Muscle layer of colon (tissue), 2 donors: ENCODE measurements around the gene C1orf198.
A peak's percentile ranks its signal among the peaks of the same experiment; 100 is the strongest.

ENCODE experiments used
- H3K27ac ChIP-seq: one replicate; pipeline ENCODE4 v1.7.0; 2013; ENCODE audit warnings: low read depth, mild to moderate bottlenecking, low read length, moderate library complexity
- H3K27me3 ChIP-seq, 2 donors: one replicate each; pipeline ENCODE4 v1.7.0; 2013; ENCODE audit warnings: low read length in 2 of 2, mild to moderate bottlenecking in 2 of 2; ENCODE audit not compliant: insufficient read depth in 2 of 2, control insufficient read depth in 1 of 2
- H3K36me3 ChIP-seq: one replicate; pipeline ENCODE4 v1.7.0; 2013; ENCODE audit warnings: mild to moderate bottlenecking, low read length; ENCODE audit not compliant: insufficient read depth
- H3K4me1 ChIP-seq: one replicate; pipeline ENCODE4 v1.7.0; 2013; ENCODE audit warnings: mild to moderate bottlenecking, low read length; ENCODE audit not compliant: insufficient read depth
- H3K4me3 ChIP-seq, 2 donors: one replicate each; pipeline ENCODE4 v1.7.0; 2013; ENCODE audit warnings: low read length in 2 of 2, low read depth in 1 of 2, mild to moderate bottlenecking in 1 of 2, moderate library complexity in 1 of 2
- H3K9ac ChIP-seq: one replicate; pipeline ENCODE4 v1.7.0; 2013; ENCODE audit warnings: low read length
- H3K9me3 ChIP-seq: one replicate; pipeline ENCODE4 v1.7.0; 2013; ENCODE audit warnings: mild to moderate bottlenecking, low read length
- donor health status: abdominal sarcoma.
- donor health status: Adenocarcinoma of cecum.

The C1orf198 gene, protein sequence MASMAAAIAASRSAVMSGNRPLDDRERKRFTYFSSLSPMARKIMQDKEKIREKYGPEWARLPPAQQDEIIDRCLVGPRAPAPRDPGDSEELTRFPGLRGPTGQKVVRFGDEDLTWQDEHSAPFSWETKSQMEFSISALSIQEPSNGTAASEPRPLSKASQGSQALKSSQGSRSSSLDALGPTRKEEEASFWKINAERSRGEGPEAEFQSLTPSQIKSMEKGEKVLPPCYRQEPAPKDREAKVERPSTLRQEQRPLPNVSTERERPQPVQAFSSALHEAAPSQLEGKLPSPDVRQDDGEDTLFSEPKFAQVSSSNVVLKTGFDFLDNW

DNA sequence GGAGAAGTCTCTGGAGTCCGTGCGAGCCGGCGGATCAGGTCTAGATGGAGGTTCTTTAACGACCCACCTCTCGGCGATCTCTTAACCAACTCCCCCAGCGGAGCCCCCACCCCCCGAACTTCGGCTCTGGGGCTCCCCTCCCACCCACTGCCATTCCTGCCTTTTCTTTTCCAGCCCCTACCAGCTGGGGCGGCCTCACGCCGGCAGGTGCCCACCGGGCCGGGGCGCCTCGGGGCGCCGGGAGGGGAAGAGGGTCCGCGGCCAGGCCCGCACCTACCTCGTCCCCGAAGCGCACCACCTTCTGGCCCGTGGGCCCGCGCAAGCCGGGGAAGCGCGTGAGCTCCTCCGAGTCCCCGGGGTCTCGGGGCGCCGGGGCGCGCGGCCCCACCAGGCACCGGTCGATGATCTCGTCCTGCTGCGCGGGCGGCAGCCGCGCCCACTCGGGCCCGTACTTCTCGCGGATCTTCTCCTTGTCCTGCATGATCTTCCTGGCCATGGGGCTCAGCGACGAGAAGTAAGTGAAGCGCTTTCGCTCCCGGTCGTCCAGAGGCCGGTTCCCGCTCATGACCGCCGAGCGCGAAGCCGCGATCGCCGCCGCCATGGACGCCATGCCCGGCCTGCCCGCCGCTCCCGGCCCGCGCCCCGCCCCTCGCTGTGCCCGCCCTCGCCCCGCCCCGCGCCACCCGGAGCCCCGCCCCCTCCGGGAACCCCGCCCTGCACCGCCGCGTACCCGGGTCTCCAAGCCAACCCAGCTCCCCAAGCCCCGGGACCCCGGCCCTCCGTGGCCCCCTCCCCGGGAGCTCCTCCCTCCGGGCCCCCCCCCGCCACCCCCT is at the start of gene C1orf198:
TSS of gene C1orf198 (minus strand) at position 619 of the 833 bp plus-strand sequence. CDS start at position 610, 9 bp downstream.
- no peaks in the 10 kb centered on the region for H3K9me3 ChIP-seq
- H3K4me3 ChIP-seq, result peak within 1 kb of the TSS; percentile 73 to 89
- H3K36me3 ChIP-seq, result no peaks in the 10 kb centered on the region
- peak within 1 kb of the TSS; percentile 68 for H3K9ac ChIP-seq
- peak within 1 kb of the TSS; percentile 75 for H3K27ac ChIP-seq
- H3K4me1 ChIP-seq, result peaks cover 46% of the 10 kb centered on the region
- no peaks in the 10 kb centered on the region for H3K27me3 ChIP-seq

DNA sequence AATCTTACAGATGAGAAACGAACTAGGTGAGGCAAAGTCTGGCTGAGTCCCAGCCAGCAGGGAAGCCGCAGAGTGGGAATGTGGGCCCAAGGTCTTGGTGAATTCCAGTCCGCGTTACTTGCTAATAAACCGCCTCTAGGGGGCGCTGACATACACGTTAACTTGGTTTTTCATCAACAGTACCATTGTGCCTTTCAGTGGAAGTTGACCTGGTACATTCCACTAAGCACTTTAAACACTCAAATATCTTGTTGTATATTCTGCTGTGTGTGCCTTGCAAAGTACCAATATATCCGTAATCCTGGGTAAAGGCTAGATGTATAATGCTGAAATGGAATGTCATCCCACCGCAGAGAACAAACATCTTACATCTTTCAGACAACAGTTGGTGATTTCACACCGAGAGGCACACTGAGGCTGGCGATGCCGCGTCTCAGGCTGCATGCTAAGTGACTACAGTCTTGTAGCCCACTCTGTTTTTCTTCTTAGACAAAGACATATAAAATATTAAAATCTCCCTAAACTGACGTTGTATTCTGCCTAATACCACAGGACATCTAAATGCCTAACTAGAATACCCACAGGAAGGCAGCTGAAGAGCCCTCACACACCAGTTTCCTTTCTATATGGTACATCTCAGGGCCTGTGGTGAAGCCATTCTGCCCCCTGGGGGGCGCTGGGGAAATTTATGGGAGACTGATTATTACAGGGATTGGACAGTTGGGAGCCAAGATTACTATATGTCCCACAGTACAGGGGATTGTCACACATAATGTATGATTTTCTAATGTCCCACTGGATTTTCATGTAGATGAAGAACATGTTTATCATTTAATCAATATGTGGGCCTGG is 49.2 kb upstream of the C1orf198 start:
- H3K36me3 ChIP-seq, result peaks cover 20% of the 10 kb centered on the region
- no peaks in the 10 kb centered on the region for H3K27me3 ChIP-seq
- no peak overlapping the region for H3K4me3 ChIP-seq
- no peaks in the 10 kb centered on the region for H3K9me3 ChIP-seq
- H3K4me1 ChIP-seq, result no peaks in the 10 kb centered on the region
- no peak overlapping the region for H3K9ac ChIP-seq
- no peak overlapping the region for H3K27ac ChIP-seq

DNA sequence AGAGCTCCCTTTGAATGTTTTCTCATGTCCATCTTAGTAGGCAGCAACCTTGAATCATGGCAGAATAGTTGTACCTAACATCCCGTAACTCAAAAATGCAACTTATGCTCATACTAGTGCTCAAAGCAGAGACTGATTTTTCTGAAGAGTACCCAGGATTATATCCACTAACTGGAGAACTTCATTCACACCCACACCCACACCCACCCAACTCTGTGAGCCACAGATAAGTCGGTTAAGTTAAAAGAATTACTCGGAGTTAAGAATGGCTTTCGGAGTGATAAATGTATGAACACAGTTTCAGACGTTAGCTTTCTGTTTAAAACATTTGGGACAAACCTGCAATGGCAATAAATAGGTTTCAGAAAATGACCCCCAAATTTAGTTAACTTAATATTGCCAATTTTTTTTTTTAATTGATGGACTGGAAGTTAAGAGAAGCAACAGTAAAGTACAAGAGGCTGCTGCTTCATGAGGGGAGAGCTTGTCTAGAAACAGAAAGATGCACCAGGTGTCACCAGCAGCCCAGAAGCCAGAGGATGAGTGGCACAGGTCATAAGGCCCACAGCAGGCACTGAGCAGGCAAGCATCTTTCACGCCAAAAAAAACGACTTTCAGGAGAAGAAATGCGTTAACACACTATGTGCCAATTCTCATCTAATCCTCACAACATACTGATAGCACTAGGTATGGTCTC is 48.4 kb upstream of the C1orf198 start:
- Histone ChIP-seq H3K9me3 (no peaks in the 10 kb centered on the region), H3K4me3 (no peak overlapping the region), H3K27ac (no peak overlapping the region), H3K36me3 (peaks cover 28% of the 10 kb centered on the region), H3K9ac (no peak overlapping the region), H3K4me1 (no peaks in the 10 kb centered on the region), H3K27me3 (no peaks in the 10 kb centered on the region)

DNA sequence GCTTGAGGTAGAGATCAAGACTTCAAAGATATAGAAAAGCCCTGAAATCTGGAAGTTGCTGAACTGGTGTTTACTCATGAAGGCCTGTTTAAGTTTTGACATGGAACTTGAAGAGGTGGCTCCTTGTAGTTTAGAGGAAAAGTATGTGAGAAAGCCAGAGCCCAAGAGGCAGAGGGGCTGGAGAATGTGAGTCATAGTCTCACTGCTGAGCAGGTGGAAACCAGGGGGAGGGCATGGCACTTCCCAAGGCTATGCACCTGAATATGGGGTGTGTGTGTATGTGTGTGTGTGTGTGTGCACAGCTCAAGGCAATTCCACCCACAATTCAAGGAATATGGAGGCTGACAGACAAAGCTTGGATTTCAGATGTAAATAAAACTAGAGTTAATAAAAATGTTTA is 46.8 kb upstream of the C1orf198 start:
- H3K9me3 ChIP-seq, result no peaks in the 10 kb centered on the region
- H3K27me3 ChIP-seq, result no peaks in the 10 kb centered on the region
- no peak overlapping the region for H3K27ac ChIP-seq
- H3K4me1 ChIP-seq, result peaks cover 11% of the 10 kb centered on the region
- H3K4me3 ChIP-seq, result no peak overlapping the region
- no peak overlapping the region for H3K9ac ChIP-seq
- peaks cover 28% of the 10 kb centered on the region for H3K36me3 ChIP-seq

DNA sequence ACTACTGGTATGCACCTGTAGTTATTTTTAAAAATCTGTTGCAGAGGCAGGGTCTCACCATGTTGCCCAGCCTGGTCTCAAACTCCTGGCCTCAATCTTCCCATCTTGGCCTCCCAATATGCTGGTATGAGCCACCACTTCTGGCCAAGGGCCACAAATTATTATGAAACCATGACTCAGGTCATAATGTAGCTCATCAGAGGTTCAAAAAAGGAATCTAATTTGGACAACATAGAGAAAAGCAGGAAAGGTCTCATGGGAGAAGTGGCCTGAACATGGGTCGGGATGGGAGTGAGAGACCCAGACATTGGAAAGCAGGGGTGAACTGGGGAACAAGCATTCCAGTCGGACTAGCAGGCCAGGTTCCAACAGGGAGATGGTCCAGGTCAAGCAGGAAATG is 45.2 kb upstream of the C1orf198 start:
- Histone ChIP-seq H3K27me3 (no peaks in the 10 kb centered on the region), H3K9me3 (no peaks in the 10 kb centered on the region), H3K4me3 (no peak overlapping the region), H3K36me3 (peaks cover 19% of the 10 kb centered on the region), H3K4me1 (peaks cover 13% of the 10 kb centered on the region), H3K27ac (no peak overlapping the region), H3K9ac (no peak overlapping the region)

DNA sequence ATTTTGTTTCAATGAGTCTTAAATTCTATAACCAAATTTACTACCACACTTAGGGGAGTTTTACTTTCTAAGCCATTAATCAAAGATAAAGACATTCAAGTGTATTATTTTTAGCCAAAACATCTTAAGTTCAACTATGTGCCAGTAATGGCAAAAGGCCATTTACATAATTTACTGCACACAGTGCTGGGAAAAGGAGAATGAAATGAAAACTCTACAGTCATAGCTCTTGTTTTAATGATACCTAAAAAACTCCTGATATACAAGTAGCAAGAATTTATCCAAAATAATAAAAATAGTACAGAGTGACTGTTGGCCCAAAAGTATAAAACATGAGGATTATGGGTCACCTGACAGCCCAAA is 42.4 kb upstream of the C1orf198 start:
- H3K27ac ChIP-seq, result no peak overlapping the region
- H3K9me3 ChIP-seq, result no peaks in the 10 kb centered on the region
- peaks cover 19% of the 10 kb centered on the region for H3K36me3 ChIP-seq
- H3K4me3 ChIP-seq, result no peak overlapping the region
- peaks cover 28% of the 10 kb centered on the region for H3K4me1 ChIP-seq
- H3K27me3 ChIP-seq, result no peaks in the 10 kb centered on the region
- no peak overlapping the region for H3K9ac ChIP-seq

DNA sequence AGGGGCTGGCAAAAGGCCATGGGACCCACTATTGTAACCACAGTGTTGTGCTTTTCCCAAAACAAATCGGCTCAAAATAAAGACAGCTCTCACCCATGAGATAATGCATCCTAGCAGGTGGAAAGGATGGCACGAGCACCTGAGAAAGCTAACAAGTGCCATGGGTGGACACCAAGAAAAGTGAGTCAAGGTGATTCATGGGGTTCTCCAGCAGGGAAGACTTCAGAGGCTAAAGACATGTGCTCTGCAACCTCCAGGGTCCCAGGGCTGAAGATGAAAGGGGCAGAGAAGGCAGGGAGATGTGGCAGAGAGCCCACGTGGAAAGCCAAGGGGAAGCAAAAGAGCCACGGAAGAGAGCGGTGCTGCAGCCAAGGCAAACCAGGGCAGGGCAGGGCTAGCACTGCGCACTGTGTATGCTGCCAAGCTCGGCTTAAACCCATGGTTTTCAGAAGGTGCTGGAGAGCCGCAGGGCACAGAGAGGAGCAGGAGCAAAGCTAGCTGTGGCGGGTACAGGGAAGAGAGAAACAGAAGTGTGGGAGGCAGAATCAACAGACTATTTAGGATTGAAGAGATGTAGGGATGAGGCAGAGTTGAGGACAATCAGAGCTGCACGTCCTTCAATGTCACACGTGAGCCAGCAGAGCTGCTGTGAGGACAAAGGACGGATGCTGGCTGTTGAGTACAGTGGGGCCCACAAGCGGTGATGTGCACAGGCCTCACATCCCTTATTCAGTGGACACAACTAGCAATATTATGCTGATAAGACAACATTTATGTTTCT is 41.8 kb upstream of the C1orf198 start:
- Histone ChIP-seq H3K9ac (no peak overlapping the region), H3K9me3 (no peaks in the 10 kb centered on the region), H3K4me3 (no peak overlapping the region), H3K36me3 (peaks cover 16% of the 10 kb centered on the region), H3K4me1 (peaks cover 30% of the 10 kb centered on the region), H3K27me3 (no peaks in the 10 kb centered on the region), H3K27ac (peak overlapping the region; percentile 41)

DNA sequence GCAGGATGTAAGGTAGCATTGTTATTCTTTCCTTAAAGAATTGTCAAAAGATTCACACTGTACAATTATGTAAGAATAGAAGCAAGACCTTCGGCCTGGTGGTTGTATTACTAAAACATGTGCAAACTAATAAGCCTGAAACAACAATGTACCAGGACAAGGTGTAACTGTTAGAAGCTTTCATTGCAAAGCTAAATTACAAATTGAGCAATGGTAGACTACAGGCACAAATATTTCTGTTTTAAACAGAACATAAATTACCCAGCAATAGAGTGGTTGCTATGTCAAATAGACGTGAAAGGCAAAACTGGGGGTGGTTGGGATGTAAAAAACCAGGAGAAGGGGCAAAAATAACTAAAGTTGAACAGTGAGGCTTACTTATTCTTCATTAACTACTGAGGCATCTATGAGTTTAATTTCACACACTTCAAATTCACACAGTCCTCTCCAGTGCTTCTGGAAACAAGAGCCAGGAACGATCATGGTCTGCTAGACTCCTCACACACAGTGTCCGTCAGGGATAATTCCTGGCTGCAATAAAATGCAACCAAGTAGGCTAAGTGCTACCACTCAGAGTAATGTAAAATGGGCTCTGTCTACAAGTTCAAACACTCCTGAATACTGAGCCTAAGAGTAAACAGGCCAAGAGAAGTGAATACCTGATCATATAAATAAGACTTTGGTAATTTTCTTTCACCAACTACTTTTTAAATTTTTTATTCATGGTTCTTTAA is 39.3 kb upstream of the C1orf198 start:
- H3K9me3 ChIP-seq, result no peaks in the 10 kb centered on the region
- peaks cover 30% of the 10 kb centered on the region for H3K4me1 ChIP-seq
- no peak overlapping the region for H3K27ac ChIP-seq
- no peak overlapping the region for H3K9ac ChIP-seq
- no peak overlapping the region for H3K4me3 ChIP-seq
- peaks cover 13% of the 10 kb centered on the region for H3K36me3 ChIP-seq
- H3K27me3 ChIP-seq, result no peaks in the 10 kb centered on the region

DNA sequence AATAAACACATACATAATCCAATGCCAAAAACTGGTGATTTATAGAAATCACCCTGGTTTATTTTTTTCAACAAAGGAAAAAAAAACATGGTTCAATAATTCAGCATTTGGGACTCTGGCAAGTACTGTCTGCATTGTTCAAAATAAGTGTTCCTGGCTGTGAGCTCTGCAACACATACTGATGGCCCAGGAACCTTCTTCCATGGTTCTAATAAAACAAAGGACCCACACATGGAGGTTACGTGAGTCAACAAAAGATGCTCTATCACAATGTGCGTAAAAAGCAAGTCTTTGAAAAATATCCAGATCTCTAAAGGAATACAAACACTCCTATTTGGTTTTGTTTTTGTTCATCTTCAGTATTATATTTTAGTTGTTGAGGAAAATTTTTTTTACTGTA is 37.9 kb upstream of the C1orf198 start:
- H3K9ac ChIP-seq, result no peak overlapping the region
- no peak overlapping the region for H3K27ac ChIP-seq
- H3K27me3 ChIP-seq, result no peaks in the 10 kb centered on the region
- H3K9me3 ChIP-seq, result no peaks in the 10 kb centered on the region
- H3K36me3 ChIP-seq, result peaks cover 4% of the 10 kb centered on the region
- H3K4me1 ChIP-seq, result peaks cover 30% of the 10 kb centered on the region
- H3K4me3 ChIP-seq, result no peak overlapping the region

DNA sequence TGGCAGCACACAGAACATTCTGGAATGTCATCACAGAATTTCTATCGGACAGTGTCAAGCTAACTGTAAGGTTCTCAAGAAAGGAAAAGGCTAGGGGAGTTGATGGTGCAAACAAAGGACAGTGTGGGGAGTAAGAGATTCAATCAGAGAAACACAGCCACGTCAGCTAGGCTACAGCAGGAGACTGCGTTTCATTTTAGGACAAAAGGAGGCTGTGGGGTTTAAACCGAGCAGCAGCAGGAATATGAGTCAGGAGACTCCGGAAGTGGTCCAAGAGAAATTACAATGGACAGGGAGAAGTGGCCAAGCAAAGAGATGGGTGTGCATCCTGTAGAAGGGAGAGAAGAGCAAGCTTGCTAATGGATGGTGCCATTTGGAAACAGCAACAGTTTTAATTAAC is 37.4 kb upstream of the C1orf198 start:
- H3K27me3 ChIP-seq, result no peaks in the 10 kb centered on the region
- H3K27ac ChIP-seq, result no peak overlapping the region
- no peaks in the 10 kb centered on the region for H3K9me3 ChIP-seq
- peaks cover 26% of the 10 kb centered on the region for H3K4me1 ChIP-seq
- H3K4me3 ChIP-seq, result no peak overlapping the region
- no peak overlapping the region for H3K9ac ChIP-seq
- H3K36me3 ChIP-seq, result peaks cover 4% of the 10 kb centered on the region
